Retinal pigment epithelial cell (primary cell): ENCODE data around the gene CFAP100.

Experiments used
- DNase-seq: peaks from one replicate; pipeline ENCODE4 v3.0.0-alpha.2; 2010; ENCODE audit warnings: low read depth
- H3K4me3 ChIP-seq: 2 replicates; pipeline ENCODE4 v1.5.1; 2011; ENCODE audit warnings: mild to moderate bottlenecking, low read length, control low read depth, moderate library complexity
- TF ChIP-seq, protein P1 (sequence below): conservative IDR thresholded peaks from 2 replicates; pipeline ENCODE4 v1.5.1; 2011; ENCODE audit warnings: low read depth, low read length, control low read depth, inconsistent platforms

Gene CFAP100

DNA sequence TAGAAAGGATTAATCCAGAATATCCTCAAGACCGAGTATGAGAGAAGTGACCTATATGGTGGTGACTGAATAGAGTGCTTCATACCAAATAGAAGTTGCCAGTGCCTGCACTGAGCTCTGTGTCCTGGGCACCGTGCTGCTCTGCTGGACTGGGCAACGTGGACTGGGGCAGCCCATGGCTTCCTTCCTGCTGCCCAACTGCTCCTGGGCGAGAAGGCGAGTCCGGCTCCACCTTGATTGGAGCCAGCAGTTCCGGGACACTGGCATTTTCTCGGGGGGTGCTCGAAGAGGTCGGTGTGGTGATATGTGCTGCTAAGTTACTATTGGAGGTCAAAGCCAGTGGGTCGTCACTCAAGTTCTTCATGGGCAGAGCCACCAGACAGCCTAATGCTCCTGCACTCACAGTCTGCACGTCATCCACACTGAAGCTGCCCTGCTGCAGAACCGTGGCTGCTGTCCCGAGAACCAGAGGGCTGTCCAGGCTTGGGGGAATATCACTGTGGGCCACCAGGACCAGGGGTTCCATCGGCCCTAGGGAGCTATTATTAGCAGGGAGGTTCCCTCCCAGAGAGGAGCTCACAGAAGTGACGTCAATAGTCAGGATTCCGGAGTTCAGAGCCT is 66.9 kb downstream of the CFAP100 start:
- no peak for DNase-seq
- TF ChIP-seq, protein P1, sequence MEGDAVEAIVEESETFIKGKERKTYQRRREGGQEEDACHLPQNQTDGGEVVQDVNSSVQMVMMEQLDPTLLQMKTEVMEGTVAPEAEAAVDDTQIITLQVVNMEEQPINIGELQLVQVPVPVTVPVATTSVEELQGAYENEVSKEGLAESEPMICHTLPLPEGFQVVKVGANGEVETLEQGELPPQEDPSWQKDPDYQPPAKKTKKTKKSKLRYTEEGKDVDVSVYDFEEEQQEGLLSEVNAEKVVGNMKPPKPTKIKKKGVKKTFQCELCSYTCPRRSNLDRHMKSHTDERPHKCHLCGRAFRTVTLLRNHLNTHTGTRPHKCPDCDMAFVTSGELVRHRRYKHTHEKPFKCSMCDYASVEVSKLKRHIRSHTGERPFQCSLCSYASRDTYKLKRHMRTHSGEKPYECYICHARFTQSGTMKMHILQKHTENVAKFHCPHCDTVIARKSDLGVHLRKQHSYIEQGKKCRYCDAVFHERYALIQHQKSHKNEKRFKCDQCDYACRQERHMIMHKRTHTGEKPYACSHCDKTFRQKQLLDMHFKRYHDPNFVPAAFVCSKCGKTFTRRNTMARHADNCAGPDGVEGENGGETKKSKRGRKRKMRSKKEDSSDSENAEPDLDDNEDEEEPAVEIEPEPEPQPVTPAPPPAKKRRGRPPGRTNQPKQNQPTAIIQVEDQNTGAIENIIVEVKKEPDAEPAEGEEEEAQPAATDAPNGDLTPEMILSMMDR: no peak
- no peak overlapping the region for H3K4me3 ChIP-seq

DNA sequence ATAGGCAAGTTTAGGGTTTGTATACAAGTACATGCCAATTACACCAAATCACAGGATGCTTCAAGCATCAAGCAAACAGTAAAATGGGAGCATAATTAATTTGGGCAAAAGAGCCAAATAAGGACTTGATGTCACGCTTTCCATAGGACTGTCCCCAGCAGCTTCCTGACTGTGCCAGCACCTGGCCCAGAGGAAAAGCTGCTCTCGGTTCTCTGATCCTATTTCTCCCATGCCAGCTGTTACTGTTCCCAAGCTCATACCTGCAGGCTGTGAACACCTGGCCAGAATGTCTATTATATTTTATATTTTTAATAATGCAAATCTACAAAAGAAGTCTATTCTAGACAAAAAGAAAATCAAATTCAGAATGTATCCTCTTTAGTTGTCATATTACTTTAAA is 68.8 kb downstream of the CFAP100 start:
- no peak overlapping the region for H3K4me3 ChIP-seq
- TF ChIP-seq, protein P1: no peak
- DNase-seq: no peak

DNA sequence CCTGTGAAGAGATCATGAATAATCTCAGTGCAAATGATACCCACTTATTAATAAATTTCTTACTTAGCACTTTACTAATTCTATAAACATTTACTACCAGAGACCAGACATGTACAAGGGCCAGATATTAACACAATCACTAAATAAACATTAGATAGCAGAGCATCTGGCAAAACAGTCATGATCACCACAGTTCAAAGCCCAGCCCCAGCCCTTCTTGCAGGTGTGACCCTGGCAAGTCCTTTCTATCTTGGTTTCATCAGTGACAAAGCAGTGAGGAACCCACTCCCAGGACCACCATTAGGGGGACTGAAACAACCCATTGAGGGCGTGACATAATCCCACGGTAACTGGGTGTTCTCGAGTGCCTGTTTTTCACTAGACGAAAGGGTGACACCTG is 69.4 kb downstream of the CFAP100 start:
- no peak for DNase-seq
- TF ChIP-seq, protein P1: no peak
- no peak overlapping the region for H3K4me3 ChIP-seq

DNA sequence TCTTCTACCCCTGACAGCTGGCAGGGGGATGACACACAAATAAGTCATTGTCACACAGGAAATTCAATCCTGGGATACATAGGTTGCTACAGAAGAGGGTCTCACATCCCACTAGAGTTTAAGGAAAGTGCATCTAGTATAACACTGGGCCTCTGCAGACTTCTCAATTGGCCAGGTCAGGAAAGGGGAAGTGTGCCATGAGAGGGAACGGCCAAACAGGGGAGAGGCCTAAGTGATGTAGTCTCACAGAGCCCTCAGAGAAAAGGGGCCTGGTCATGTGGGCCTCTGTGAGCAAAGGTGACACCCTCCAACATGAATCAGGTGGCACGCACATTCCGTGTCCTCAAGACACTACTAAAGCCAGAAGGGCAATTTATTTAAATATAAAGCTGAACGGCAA is 69.8 kb downstream of the CFAP100 start:
- no peak for DNase-seq

DNA sequence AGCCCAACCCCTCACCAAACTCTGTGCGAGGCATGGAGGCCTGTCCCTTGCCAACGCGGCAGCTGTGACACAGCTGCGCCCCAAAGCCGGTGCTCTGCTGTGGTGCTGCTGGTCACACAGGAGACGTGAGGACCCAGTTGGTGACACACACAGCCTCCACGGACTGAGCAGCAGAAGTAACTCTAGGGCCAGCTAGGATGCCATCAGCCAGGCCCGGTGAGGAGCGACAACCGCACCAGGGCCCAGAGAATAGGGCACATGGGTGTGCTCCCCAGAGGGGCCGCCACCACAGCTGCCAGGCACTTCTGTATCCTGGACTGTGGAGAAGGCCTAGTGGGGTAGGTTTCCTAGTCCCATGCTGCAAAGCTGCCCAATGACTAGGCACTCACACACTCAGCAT is 70.3 kb downstream of the CFAP100 start:
- DNase-seq: no peak
- TF ChIP-seq, protein P1: no peak
- H3K4me3 ChIP-seq: no peak overlapping the region

More for the DNA sequence above, 69.8 kb downstream of the CFAP100 start:
- no peak overlapping the region for H3K4me3 ChIP-seq
- TF ChIP-seq, protein P1: no peak

DNA sequence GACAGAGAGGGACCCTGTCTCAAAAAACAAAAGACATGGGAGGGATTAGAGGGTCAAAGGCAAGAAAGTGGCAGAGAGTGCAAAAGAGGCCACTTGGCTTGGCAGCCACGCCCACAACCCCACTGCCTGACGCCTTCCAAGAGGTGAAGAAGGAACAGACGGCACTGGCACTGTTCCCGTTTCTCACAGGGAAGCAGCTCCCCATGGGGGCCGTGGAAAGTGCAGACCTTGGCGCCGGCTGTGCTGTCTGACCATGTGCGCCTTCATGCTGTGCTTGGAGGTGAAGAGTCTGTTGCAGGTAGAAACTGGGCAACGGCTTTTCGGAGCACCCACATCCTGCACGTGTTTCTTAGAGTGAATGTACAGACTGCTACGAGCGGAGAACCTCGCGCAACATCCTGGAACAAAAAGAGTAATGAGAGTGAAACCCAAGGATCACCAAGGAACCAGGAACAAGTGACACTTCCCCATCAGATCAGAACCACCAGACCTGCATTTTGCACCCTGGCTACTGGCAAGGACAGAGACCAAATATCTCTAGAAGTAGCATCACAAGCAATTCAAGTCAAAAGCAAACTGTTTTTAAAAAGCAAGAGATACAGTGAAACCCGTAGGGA is 71.3 kb downstream of the CFAP100 start:
- TF ChIP-seq, protein P1: no peak
- H3K4me3 ChIP-seq: no peak overlapping the region
- DNase-seq: no peak

DNA sequence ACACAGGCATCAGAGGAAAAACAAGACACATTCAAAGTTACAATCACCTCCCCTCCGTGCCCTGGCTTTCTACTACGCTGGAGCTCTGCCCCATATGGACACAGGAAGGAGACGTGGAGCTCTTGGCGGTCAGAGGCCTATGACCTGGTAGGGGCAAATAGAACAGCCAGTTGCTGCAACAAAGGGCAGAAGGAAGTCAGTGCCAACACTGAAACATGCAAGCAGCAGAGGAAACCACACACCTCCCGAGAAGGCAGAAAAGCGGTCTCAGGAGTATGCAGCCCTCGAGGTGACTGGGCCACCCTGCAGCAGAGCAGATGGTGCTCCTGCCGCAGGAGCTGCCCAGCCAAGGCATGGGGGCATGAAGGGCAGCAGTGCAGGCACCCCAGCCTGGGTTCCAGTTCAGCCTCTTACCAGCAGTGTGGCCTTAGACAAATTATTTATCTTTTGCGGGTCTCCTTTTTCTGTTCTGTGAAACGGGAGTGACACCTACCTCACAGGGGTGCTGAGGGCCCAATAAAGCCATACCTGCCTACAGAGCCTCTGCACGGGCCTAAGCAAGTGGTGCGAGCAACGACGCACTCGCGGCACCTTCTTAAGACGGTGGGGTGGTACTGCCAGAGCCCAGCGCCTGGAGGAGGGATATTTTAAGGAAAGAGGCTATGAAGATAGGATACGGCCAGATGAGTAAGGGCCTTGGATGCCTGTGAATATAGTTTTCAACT is 72.3 kb downstream of the CFAP100 start:
- no peak overlapping the region for H3K4me3 ChIP-seq
- TF ChIP-seq, protein P1: no peak
- DNase-seq: no peak
